Activated CD8-positive, alpha-beta T cell treated with anti-CD3 and anti-CD28 coated beads for 36 hours (primary cell): ENCODE measurements around the gene TMEM54. TPM values are rescaled to one million over a fixed set of nuclear protein-coding genes. Genes with fewer than 3 reads are reported as not detected.

Experiments
- ATAC-seq: fragments of 200-7000 bp; cut with Tn5 transposase; one replicate; pipeline ENCODE4 v1.10.0; 2021; ENCODE audit warnings: mild to moderate bottlenecking, moderate library complexity
- CTCF ChIA-PET: fragments of 350-600 bp; sonication (Branson Sonifier 250); formaldehyde crosslinking; loops from one replicate; lab custom pipeline; 2021; ENCODE audit warnings: antibody characterized with exemption; lab: Charles Lee
- POLR2A ChIA-PET: fragments of 350-600 bp; sonication (Branson Sonifier 250); formaldehyde crosslinking; loops from one replicate; lab custom pipeline; 2021; ENCODE audit warnings: antibody characterized with exemption; lab: Charles Lee
- DNase-seq: peaks from one replicate; pipeline ENCODE4 v3.0.0-alpha.2; 2020
- H3K27ac Mint-ChIP-seq: one replicate; pipeline ENCODE4 v1.8.0; 2021; ENCODE audit warnings: mild to moderate bottlenecking, mixed read lengths
- H3K27me3 Mint-ChIP-seq: one replicate; pipeline ENCODE4 v1.8.0; 2021; ENCODE audit warnings: mixed read lengths
- H3K36me3 Mint-ChIP-seq: one replicate; pipeline ENCODE4 v1.8.0; 2021; ENCODE audit warnings: low read depth, mixed read lengths
- H3K4me1 Mint-ChIP-seq: one replicate; pipeline ENCODE4 v1.8.0; 2021; ENCODE audit warnings: low read depth, mixed read lengths
- H3K4me3 Mint-ChIP-seq: one replicate; pipeline ENCODE4 v1.8.0; 2021; ENCODE audit warnings: mild to moderate bottlenecking, moderate library complexity, mixed read lengths
- H3K9me3 Mint-ChIP-seq: one replicate; pipeline ENCODE4 v1.8.0; 2021; ENCODE audit warnings: mixed read lengths
- intact Hi-C: fragments of 100-400 bp; cut with micrococcal nuclease; formaldehyde crosslinking; loops from one replicate; pipeline ENCODE4 v1.10.0; 2022
- total RNA-seq, 2 experiments: library from RNA; stranded (reverse); gene quantifications; one replicate each; pipeline ENCODE4 v1.2.3, GENCODE V29; 2021
- TF ChIP-seq, protein P1 (sequence below): fragments of 200-600 bp; IDR thresholded peaks from one replicate; pipeline ENCODE4 v1.8.0; 2022; ENCODE audit warnings: antibody characterized with exemption, mild to moderate bottlenecking

TMEM54 gene
- total RNA-seq, 2 experiments from 2014 or later = 1.3 to 1.9 TPM

DNA sequence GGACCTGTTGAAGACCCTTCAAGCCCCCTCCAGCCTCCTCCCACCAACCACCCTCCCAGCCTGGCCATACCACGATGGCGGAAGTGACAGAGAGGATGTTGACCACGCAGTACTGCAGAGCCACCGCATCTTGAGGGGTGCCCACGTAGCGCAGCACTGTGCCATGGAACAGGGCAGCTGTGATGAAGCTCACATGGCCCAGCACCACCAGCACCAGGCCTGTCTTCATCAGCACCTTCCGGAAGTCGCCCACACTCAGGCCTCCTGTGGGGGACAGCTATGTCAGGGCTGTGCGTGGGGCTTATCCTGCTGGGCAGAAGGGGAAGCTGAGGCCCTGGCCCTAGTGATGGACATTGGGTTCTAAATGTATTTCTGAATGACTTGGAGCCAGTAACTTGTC lies 3.1 kb downstream of the TMEM54 start:
- CTCF ChIA-PET = interaction anchor here (1.0 to 3.1 kb wide), 3 partner anchors 48 to 156 kb away, joined by 3 to 7 read pairs (median 4); no protein-coding TSS in a partner anchor
- Mint-ChIP-seq H3K27me3 (peaks cover 55% of the 10 kb centered on the region), H3K36me3 (no peaks in the 10 kb centered on the region), H3K4me1 (peaks cover 7% of the 10 kb centered on the region), H3K9me3 (no peaks in the 10 kb centered on the region), H3K27ac (no peak overlapping the region), H3K4me3 (no peak overlapping the region)
- no peak for ATAC-seq
- no peak for DNase-seq
- POLR2A ChIA-PET = no interaction called here
- TF ChIP-seq, protein P1, sequence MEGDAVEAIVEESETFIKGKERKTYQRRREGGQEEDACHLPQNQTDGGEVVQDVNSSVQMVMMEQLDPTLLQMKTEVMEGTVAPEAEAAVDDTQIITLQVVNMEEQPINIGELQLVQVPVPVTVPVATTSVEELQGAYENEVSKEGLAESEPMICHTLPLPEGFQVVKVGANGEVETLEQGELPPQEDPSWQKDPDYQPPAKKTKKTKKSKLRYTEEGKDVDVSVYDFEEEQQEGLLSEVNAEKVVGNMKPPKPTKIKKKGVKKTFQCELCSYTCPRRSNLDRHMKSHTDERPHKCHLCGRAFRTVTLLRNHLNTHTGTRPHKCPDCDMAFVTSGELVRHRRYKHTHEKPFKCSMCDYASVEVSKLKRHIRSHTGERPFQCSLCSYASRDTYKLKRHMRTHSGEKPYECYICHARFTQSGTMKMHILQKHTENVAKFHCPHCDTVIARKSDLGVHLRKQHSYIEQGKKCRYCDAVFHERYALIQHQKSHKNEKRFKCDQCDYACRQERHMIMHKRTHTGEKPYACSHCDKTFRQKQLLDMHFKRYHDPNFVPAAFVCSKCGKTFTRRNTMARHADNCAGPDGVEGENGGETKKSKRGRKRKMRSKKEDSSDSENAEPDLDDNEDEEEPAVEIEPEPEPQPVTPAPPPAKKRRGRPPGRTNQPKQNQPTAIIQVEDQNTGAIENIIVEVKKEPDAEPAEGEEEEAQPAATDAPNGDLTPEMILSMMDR = no peak
- intact Hi-C loops = no loop called here

GRCh38 chr1:32897082-32898049 lies 3.8 kb downstream of the TMEM54 start:
- intact Hi-C loops = no loop called here
- TF ChIP-seq, protein P1 = no peak
- Mint-ChIP-seq H3K27me3 (peaks cover 53% of the 10 kb centered on the region), H3K36me3 (no peaks in the 10 kb centered on the region), H3K27ac (no peak overlapping the region), H3K4me3 (no peak overlapping the region), H3K4me1 (peaks cover 9% of the 10 kb centered on the region), H3K9me3 (no peaks in the 10 kb centered on the region)
- DNase-seq = no peak
- ChIA-PET POLR2A (interaction anchor here (0.5 to 0.6 kb wide), 2 partner anchors 8 to 267 kb away, joined by 3 read pairs; no protein-coding TSS in a partner anchor), CTCF (interaction anchor here (0.7 to 3.1 kb wide), 5 partner anchors 21 to 198 kb away, joined by 3 to 7 read pairs (median 5); no protein-coding TSS in a partner anchor)
- no peak for ATAC-seq

DNA sequence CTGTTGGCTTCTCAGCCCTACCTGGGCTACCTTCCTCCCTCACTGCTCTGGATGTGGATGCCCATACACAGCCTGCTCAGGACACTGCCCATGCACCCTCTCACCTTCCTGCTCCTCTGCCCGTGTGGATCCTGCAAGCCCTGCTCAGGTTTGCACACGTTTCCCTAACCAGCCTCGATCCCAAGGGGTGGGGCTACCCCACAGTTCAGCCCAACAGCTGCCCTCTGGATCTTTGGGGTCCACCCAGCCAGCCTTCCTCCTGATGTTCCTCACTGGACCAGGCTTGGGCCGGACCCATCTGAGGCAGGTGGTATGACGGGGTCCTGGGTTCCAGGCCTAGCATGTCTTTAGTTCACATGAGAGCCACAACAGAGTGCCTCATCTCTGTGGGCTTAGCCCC lies 4.7 kb downstream of the TMEM54 start:
- Mint-ChIP-seq H3K27me3 (peaks cover 54% of the 10 kb centered on the region), H3K27ac (no peak overlapping the region)
- CTCF ChIA-PET = interaction anchor here (1.5 kb wide), 1 partner anchor 23 kb away, joined by 5 read pairs; no protein-coding TSS in a partner anchor

DNA sequence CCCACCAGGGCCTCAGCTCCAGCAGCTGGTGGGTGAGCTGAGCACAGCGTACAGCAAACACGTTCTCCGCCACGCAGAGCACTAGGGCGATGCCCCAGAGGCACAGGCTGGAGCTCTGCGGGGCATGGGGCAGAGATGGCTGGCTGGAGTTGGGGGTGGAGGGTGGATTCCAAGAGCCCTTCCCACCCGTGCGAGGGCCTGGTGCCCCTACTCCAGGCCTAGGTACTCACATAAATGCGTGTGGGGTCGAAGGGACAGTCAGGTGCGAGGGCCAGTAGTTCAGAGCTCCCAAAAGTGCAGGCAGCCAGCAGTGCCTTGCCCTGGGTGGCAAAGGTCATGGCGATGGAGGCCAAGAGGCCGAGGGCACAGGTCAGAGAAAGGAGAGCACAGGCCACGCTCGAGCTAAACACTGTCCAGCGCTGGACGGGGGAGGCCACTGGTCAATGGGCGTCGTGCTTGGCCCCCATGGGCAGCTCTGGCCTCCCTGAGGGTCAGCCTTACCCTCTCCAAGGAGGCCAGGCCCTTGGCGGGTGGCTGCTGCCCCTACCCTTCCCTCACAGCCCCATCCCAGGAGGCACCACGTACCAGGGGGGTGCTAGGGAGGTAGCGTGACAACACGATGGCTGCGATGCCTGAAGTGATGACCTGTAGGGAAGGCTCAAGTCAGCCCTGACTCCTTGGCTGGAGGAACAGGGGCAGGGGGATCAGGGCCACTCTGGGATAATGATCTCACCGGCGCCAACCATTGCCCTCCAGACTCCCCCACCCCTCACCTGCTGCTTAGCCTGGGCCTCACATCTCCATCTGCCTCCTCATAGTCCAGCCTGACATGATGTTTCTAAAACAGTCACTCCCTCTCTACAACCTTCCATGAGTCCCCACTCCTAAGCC lies 5.6 kb downstream of the TMEM54 start:
- DNase-seq = no peak
- peaks cover 58% of the 10 kb centered on the region for H3K27me3 Mint-ChIP-seq
- no peaks in the 10 kb centered on the region for H3K9me3 Mint-ChIP-seq
- H3K4me3 Mint-ChIP-seq = no peak overlapping the region
- no peaks in the 10 kb centered on the region for H3K36me3 Mint-ChIP-seq
- H3K27ac Mint-ChIP-seq = no peak overlapping the region
- TF ChIP-seq, protein P1 = no peak
- POLR2A ChIA-PET = no interaction called here
- no peak for ATAC-seq
- peaks cover 6% of the 10 kb centered on the region for H3K4me1 Mint-ChIP-seq
- CTCF ChIA-PET = interaction anchor here (0.8 to 1.4 kb wide), 3 partner anchors 13 to 192 kb away, joined by 3 read pairs; no protein-coding TSS in a partner anchor
- intact Hi-C loops = no loop called here

More for the DNA sequence above, 4.7 kb downstream of the TMEM54 start:
- TF ChIP-seq, protein P1 = no peak
- ATAC-seq (no peak), DNase-seq (no peak)
- POLR2A ChIA-PET = interaction anchor here (0.6 kb wide), 2 partner anchors 266 to 834 kb away, joined by 3 read pairs; no protein-coding TSS in a partner anchor
- Mint-ChIP-seq H3K36me3 (no peaks in the 10 kb centered on the region), H3K4me3 (no peak overlapping the region), H3K9me3 (no peaks in the 10 kb centered on the region), H3K4me1 (peaks cover 9% of the 10 kb centered on the region)
- intact Hi-C loops = no loop called here
